Prostate gland (tissue), 2 donors: ENCODE data around the gene GPRIN2. TPM values are rescaled to one million over a fixed set of nuclear protein-coding genes. Genes with fewer than 3 reads are reported as not detected.

Experiments
- DNase-seq: peaks from one replicate; pipeline ENCODE4 v3.0.0-alpha.2; 2019; ENCODE audit warnings: low spot score
- H3K27ac ChIP-seq, 2 donors: fragments of 200-600 bp; sonication (generic); 2 replicates each; pipeline ENCODE4 v1.5.1; 2017 to 2019
- H3K27me3 ChIP-seq: fragments of 200-600 bp; sonication (generic); replicated peaks from 2 replicates; pipeline ENCODE4 v1.5.1; 2019; ENCODE audit not compliant: insufficient read depth
- H3K36me3 ChIP-seq, 2 donors: fragments of 200-600 bp; sonication (generic); 1 replicate in 1 of 2; 2 replicates in 1 of 2; pipeline versions ENCODE4 v1.5.1 to v1.8.1; 2017 to 2019
- H3K4me1 ChIP-seq: fragments of 200-600 bp; sonication (generic); replicated peaks from 2 replicates; pipeline ENCODE4 v1.5.1; 2019
- H3K4me3 ChIP-seq, 2 donors: fragments of 200-600 bp; sonication (generic); 2 replicates each; pipeline ENCODE4 v1.5.1; 2017 to 2019
- H3K9me3 ChIP-seq: fragments of 200-600 bp; sonication (generic); 2 replicates; pipeline ENCODE4 v1.5.1; 2017
- POLR2A ChIP-seq: fragments of 450-650 bp; IDR thresholded peaks from one replicate; pipeline ENCODE4 v1.6.1; 2016; ENCODE audit warnings: antibody characterized with exemption, mild to moderate bottlenecking
- POLR2AphosphoS5 ChIP-seq: sonication (generic); formaldehyde crosslinking; IDR thresholded peaks from one replicate; pipeline ENCODE4 v1.6.1; 2017; ENCODE audit warnings: antibody characterized with exemption
- WGBS: methylation state at CpG from one replicate; pipeline ENCODE4 v1.1.5; 2018; 5-methylcytosine and 5-hydroxymethylcytosine counted together
- intact Hi-C: fragments of 100-400 bp; cut with DNase I; formaldehyde crosslinking; loops from one replicate; pipeline ENCODE4 v1.14.2; 2022
- total RNA-seq, 2 donors: library from RNA; depleted of rRNA; stranded (reverse); fragments of >200 nt; gene quantifications; one replicate each; pipeline ENCODE4 v1.1.0, GENCODE V29; 2016
- TF ChIP-seq, protein P1 (sequence below), 4 experiments: fragments of 200-600 bp in 2 of 4; fragments of 450-650 bp in 2 of 4; sonication (generic) in 2 of 4; IDR thresholded peaks; 1 replicate in 3 of 4; 2 replicates in 1 of 4; pipeline ENCODE4 v1.5.1; 2016 to 2019; ENCODE audit warnings: antibody characterized with exemption in 4 of 4, mild to moderate bottlenecking in 2 of 4, moderate library complexity in 2 of 4

GPRIN2 gene
- total RNA-seq, 2 donors from 2014 or later = 4.3 to 16.9 TPM

- no peaks in the 10 kb centered on the region for H3K36me3 ChIP-seq
- TF ChIP-seq POLR2AphosphoS5 (no peak), POLR2A (no peak)
- TF ChIP-seq, protein P1, sequence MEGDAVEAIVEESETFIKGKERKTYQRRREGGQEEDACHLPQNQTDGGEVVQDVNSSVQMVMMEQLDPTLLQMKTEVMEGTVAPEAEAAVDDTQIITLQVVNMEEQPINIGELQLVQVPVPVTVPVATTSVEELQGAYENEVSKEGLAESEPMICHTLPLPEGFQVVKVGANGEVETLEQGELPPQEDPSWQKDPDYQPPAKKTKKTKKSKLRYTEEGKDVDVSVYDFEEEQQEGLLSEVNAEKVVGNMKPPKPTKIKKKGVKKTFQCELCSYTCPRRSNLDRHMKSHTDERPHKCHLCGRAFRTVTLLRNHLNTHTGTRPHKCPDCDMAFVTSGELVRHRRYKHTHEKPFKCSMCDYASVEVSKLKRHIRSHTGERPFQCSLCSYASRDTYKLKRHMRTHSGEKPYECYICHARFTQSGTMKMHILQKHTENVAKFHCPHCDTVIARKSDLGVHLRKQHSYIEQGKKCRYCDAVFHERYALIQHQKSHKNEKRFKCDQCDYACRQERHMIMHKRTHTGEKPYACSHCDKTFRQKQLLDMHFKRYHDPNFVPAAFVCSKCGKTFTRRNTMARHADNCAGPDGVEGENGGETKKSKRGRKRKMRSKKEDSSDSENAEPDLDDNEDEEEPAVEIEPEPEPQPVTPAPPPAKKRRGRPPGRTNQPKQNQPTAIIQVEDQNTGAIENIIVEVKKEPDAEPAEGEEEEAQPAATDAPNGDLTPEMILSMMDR (IDR thresholded peaks at IDR 0.05) = no peak
- no peak for DNase-seq
- no peaks in the 10 kb centered on the region for H3K9me3 ChIP-seq
- WGBS = 83% methylated on average over 9 of the region's 9 CpGs
- no peaks in the 10 kb centered on the region for H3K27me3 ChIP-seq
- intact Hi-C loops = no loop called here
- no peaks in the 10 kb centered on the region for H3K4me1 ChIP-seq
- H3K4me3 ChIP-seq = no peak overlapping the region
- no peak overlapping the region for H3K27ac ChIP-seq
Measured at GRCh38 chr10:46528675-46529615, 27.5 kb downstream of the GPRIN2 start.

- Histone ChIP-seq H3K36me3 (no peaks in the 10 kb centered on the region), H3K9me3 (no peaks in the 10 kb centered on the region), H3K4me1 (peaks cover 4% of the 10 kb centered on the region), H3K27ac (no peak overlapping the region), H3K4me3 (no peak overlapping the region), H3K27me3 (no peaks in the 10 kb centered on the region)
- no peak for DNase-seq
- TF ChIP-seq, protein P1 (IDR thresholded peaks at IDR 0.05) = no peak
- TF ChIP-seq POLR2AphosphoS5 (no peak), POLR2A (no peak)
- intact Hi-C loops = no loop called here
- 88% methylated on average over 9 of the region's 9 CpGs for WGBS
Measured at GRCh38 chr10:46528171-46528671, 28.2 kb downstream of the GPRIN2 start.

GRCh38 chr10:46527241-46527811, 29.1 kb downstream of the GPRIN2 start:
- Histone ChIP-seq H3K9me3 (no peaks in the 10 kb centered on the region), H3K4me3 (no peak overlapping the region), H3K4me1 (peaks cover 4% of the 10 kb centered on the region), H3K36me3 (no peaks in the 10 kb centered on the region), H3K27ac (no peak overlapping the region), H3K27me3 (no peaks in the 10 kb centered on the region)
- intact Hi-C loops = no loop called here
- no peak for TF ChIP-seq POLR2A
- TF ChIP-seq, protein P1 (IDR thresholded peaks at IDR 0.05) = no peak
- TF ChIP-seq POLR2AphosphoS5 = no peak
- DNase-seq = no peak
- 91% methylated on average over 12 of the region's 12 CpGs for WGBS

- Histone ChIP-seq H3K27ac (no peak overlapping the region), H3K4me3 (no peak overlapping the region), H3K9me3 (no peaks in the 10 kb centered on the region), H3K27me3 (no peaks in the 10 kb centered on the region), H3K4me1 (peaks cover 4% of the 10 kb centered on the region), H3K36me3 (no peaks in the 10 kb centered on the region)
- 36% methylated on average over 7 of the region's 7 CpGs for WGBS
- TF ChIP-seq POLR2AphosphoS5 (no peak), POLR2A (no peak)
- TF ChIP-seq, protein P1 (IDR thresholded peaks at IDR 0.05) = no peak
- no peak for DNase-seq
- intact Hi-C loops = no loop called here
Measured at GRCh38 chr10:46526682-46527038, 29.8 kb downstream of the GPRIN2 start.
